AG09309 (cell line): ENCODE measurements around the gene TIGD4.

Experiments used
- DNase-seq: peaks from one replicate; pipeline ENCODE4 v3.0.0-alpha.2; 2010; ENCODE audit warnings: low read depth
- H3K4me3 ChIP-seq: 2 replicates; pipeline ENCODE4 v1.5.1; 2011; ENCODE audit warnings: mild to moderate bottlenecking, low read depth, low read length, moderate library complexity; ENCODE audit not compliant: control insufficient read depth
- CTCF ChIP-seq: IDR thresholded peaks from 2 replicates; pipeline ENCODE4 v1.5.1; 2011; ENCODE audit warnings: mild to moderate bottlenecking, low read depth, low read length, inconsistent platforms; ENCODE audit not compliant: insufficient read depth, control insufficient read depth; ENCODE audit errors: missing control alignments

Gene TIGD4

DNA sequence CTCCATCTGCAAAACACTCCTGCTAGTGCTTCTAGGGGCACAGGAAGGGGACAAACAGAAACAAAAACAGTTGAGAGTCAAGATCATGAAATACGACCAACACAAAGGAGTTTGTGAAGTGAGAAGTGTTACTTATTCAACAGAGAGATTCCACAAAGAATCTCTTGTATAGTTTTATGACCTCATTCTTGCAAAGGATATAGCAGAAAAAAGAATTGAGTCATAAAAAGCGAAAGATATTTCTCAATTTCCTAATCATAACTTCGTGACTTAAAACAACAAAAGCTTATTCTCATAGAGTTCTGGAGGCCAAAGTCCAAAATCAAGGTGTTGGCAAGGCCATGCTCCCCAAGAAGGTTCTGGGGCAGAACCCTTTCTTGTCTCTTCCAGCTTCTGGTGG, 40.7 kb downstream of the TIGD4 start:
- no peak overlapping the region for H3K4me3 ChIP-seq
- no peak for TF ChIP-seq CTCF
- DNase-seq, result no peak

GRCh38 chr4:152735906-152736305, 43.6 kb downstream of the TIGD4 start:
- TF ChIP-seq CTCF, result no peak
- no peak overlapping the region for H3K4me3 ChIP-seq
- no peak for DNase-seq

- DNase-seq, result no peak
- H3K4me3 ChIP-seq, result no peak overlapping the region
- TF ChIP-seq CTCF, result peak; percentile 51
These were observed 44.1 kb downstream of the TIGD4 start for GRCh38 chr4:152735396-152735859.

- H3K4me3 ChIP-seq, result no peak overlapping the region
- DNase-seq, result no peak
- TF ChIP-seq CTCF, result no peak
These were observed 44.9 kb downstream of the TIGD4 start for GRCh38 chr4:152734699-152735050.

DNA sequence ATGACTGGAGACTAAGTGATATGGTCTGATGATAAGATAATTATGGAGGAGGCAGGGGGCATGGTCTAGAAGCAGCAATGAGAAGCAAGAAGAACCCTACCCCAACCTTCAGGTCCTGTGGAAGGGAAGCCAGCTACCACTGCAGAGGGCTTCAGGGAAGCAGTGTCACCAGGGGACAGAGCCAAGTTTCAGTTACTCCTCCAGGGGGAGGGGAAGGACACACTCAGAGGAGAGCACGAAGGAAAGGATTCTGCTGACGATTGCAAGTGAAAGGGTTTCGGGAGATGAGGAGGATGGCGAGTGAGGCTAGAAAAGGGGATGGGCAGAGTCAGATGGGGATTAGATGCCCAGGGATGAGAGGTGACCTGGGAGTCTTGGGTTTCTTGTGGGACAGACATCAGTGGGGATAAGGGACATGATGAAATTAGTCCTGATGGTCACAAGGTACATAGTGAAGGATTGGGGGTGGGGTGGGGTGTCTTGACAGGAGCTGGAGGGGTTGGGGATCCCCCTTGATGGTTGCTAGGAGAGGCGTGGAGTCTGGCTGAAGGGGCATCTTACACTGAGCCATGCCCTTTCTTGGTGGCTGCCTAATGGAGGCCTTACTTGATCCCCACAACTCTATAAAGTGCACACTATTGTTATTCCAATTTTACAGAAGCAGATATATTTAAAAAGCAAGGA, 45.4 kb downstream of the TIGD4 start:
- no peak overlapping the region for H3K4me3 ChIP-seq
- no peak for TF ChIP-seq CTCF
- DNase-seq, result no peak

GRCh38 chr4:152731997-152732396, 47.5 kb downstream of the TIGD4 start:
- no peak overlapping the region for H3K4me3 ChIP-seq
- TF ChIP-seq CTCF, result no peak
- DNase-seq, result no peak
